ENCODE data around the gene UNC80.

UNC80 gene

GRCh38 chr2:210020138-210020537 lies 248.5 kb downstream of the UNC80 start:
- TF ChIP-seq POLR2A (IDR thresholded peaks at IDR 0.05; ENCODE audit: low read depth, low read length) = no peak
- FAIRE-seq (no peak), DNase-seq (ENCODE audit: insufficient read length, low spot score) (no peak)

- DNase-seq (ENCODE audit: insufficient read length, low spot score) (no peak), FAIRE-seq (no peak)
- no peak for TF ChIP-seq POLR2A (IDR thresholded peaks at IDR 0.05; ENCODE audit: low read depth, low read length)
Measured at GRCh38 chr2:210022824-210023223, 251.2 kb downstream of the UNC80 start.

- FAIRE-seq (no peak), DNase-seq (ENCODE audit: insufficient read length, low spot score) (no peak)
- no peak for TF ChIP-seq POLR2A (IDR thresholded peaks at IDR 0.05; ENCODE audit: low read depth, low read length)
Measured at GRCh38 chr2:210027608-210028007, 256.0 kb downstream of the UNC80 start.

- no peak for DNase-seq (ENCODE audit: insufficient read length, low spot score)
- no peak for TF ChIP-seq POLR2A (IDR thresholded peaks at IDR 0.05; ENCODE audit: low read depth, low read length)
- no peak for FAIRE-seq
Measured at GRCh38 chr2:210028178-210028577, 256.5 kb downstream of the UNC80 start.

GRCh38 chr2:210034087-210034683 lies 262.6 kb downstream of the UNC80 start:
- no peak for DNase-seq (ENCODE audit: insufficient read length, low spot score)
- FAIRE-seq = no peak
- TF ChIP-seq POLR2A (IDR thresholded peaks at IDR 0.05; ENCODE audit: low read depth, low read length) = no peak

GRCh38 chr2:210035679-210036078 lies 264.0 kb downstream of the UNC80 start:
- TF ChIP-seq POLR2A (IDR thresholded peaks at IDR 0.05; ENCODE audit: low read depth, low read length) = no peak
- DNase-seq (ENCODE audit: insufficient read length, low spot score) (no peak), FAIRE-seq (no peak)

- no peak for FAIRE-seq
- no peak for DNase-seq (ENCODE audit: insufficient read length, low spot score)
- TF ChIP-seq POLR2A (IDR thresholded peaks at IDR 0.05; ENCODE audit: low read depth, low read length) = no peak
Measured at GRCh38 chr2:210038078-210038477, 266.4 kb downstream of the UNC80 start.

GRCh38 chr2:210046851-210047500 lies 275.3 kb downstream of the UNC80 start:
- DNase-seq (ENCODE audit: insufficient read length, low spot score) = no peak
- no peak for FAIRE-seq
- no peak for TF ChIP-seq POLR2A (IDR thresholded peaks at IDR 0.05; ENCODE audit: low read depth, low read length)
